ENCODE results near the gene HLA-C.
"Not testable (repeated sequence)": the region's sequence is repeated elsewhere in the genome, so short reads cannot be mapped to it uniquely, and the experiment has no call there.

HLA-C gene

DNA sequence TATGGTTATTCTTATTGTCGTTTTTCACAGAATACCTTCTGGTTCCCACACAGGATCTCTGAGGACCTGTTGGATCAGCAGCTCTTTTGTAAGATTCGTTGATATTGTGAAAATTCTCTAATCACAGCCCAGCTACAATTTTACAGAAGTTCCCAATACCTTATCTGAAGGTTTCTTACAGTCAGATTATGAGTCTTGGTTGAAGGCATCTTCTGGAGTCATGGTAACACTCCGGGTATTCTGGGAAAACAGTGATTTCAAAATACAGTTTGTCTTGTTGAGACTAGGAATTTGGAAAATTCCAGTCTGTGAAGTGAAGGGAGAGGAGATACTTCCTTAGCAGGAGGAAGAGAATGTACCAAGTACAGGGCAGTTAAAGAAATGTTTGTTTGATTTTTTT, 22.2 kb upstream of the HLA-C start:
- FAIRE-seq, result no peak
- no peak for DNase-seq (ENCODE audit: insufficient read length)
- TF ChIP-seq TAF1 (IDR thresholded peaks at IDR 0.05; ENCODE audit: borderline replicate concordance, low read depth, low read length), result no peak
- TF ChIP-seq POLR2A (IDR thresholded peaks at IDR 0.05; ENCODE audit: low read depth, low read length), result no peak
- no peak for TF ChIP-seq POLR2AphosphoS5 (IDR thresholded peaks at IDR 0.05; ENCODE audit: low read depth, low read length)

DNA sequence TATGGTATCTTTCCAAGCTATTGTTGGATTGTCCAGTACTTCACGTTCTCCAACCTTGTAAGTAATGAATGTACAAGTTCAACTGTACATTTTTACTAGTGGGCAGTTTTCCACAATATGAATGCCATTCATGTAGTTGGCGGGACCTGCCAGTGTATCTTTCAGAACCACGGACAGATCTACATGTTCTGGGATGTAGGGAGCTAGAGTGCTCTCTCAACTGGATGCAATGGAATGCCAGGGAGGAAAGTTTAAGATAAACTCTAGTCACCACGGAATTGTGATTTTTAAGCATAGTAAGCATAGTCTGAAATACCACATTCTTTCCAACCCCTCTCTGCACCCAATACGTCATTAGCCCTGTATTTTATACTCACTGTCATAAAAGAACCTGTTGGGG, 21.5 kb upstream of the HLA-C start:
- no peak for FAIRE-seq
- TF ChIP-seq POLR2A (IDR thresholded peaks at IDR 0.05; ENCODE audit: low read depth, low read length) (no peak), TAF1 (IDR thresholded peaks at IDR 0.05; ENCODE audit: borderline replicate concordance, low read depth, low read length) (no peak), POLR2AphosphoS5 (IDR thresholded peaks at IDR 0.05; ENCODE audit: low read depth, low read length) (no peak)
- DNase-seq (ENCODE audit: insufficient read length), result no peak

DNA sequence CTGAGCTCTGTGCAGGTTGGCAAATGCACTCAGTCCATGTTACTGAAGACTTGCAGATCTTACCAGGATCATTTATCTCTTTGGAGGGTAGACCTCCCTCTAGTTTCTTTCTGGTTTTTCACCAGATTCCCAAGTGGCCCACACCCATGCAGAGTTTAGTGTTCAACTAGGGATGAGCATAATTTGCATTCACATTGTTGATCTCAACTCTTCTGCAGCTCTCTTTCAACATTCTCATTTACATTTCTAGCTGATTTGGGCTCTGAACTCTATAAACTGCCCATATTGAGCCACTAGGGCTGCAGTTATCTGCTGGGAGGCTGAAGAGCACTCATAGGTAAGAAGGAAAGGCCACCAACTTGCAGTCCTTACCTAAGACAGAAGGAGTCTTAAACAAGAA, 17.9 kb upstream of the HLA-C start:
- no peak for TF ChIP-seq POLR2AphosphoS5 (IDR thresholded peaks at IDR 0.05; ENCODE audit: low read depth, low read length)
- no peak for TF ChIP-seq TAF1 (IDR thresholded peaks at IDR 0.05; ENCODE audit: borderline replicate concordance, low read depth, low read length)
- TF ChIP-seq POLR2A (IDR thresholded peaks at IDR 0.05; ENCODE audit: low read depth, low read length), result no peak
- FAIRE-seq, result no peak
- DNase-seq (ENCODE audit: insufficient read length), result no peak

DNA sequence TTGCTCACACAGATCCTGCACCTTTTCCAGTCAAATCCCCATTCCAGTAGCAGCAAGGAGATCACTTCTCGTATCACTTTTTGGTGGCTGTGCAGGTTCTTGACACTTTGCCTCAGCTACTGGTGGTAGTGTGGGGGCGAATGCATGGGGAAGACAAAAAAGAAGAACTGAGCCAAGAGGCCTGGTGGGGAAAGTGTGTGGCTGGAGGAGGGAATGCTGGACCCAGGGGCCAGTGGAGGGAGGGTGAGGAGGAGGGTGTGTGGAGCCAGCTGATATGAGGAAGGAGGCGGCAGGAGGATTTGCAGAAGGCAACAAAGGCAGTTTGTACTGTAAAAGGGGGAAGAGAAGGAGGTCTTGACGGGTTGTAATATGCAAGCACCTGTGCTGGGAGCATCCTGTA, 15.7 kb upstream of the HLA-C start:
- FAIRE-seq, result no peak
- TF ChIP-seq POLR2A (IDR thresholded peaks at IDR 0.05; ENCODE audit: low read depth, low read length) (no peak), TAF1 (IDR thresholded peaks at IDR 0.05; ENCODE audit: borderline replicate concordance, low read depth, low read length) (no peak), POLR2AphosphoS5 (IDR thresholded peaks at IDR 0.05; ENCODE audit: low read depth, low read length) (no peak)
- DNase-seq (ENCODE audit: insufficient read length), result no peak

DNA sequence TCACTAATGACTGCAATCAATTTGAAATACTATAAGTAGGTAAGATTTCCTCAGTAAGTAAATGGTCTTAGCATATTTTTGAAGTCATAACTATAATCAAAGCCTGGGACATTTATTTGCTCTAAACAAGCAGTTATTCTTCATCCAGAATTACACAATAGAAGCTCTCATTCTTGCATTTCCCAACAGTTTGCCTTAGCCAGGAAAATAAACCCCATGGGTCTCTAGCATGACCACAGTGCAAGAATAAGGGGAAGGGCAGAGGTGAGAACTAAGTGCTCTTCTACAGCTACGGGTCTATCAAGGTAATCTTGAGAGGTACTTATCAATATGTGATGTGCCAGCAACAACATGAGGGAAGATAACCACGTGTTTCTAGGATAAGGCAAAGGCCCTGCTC, 14.1 kb upstream of the HLA-C start:
- TF ChIP-seq POLR2AphosphoS5 (IDR thresholded peaks at IDR 0.05; ENCODE audit: low read depth, low read length) (no peak), TAF1 (IDR thresholded peaks at IDR 0.05; ENCODE audit: borderline replicate concordance, low read depth, low read length) (no peak), POLR2A (IDR thresholded peaks at IDR 0.05; ENCODE audit: low read depth, low read length) (no peak)
- FAIRE-seq, result no peak
- no peak for DNase-seq (ENCODE audit: insufficient read length)

- no peak for FAIRE-seq
- TF ChIP-seq TAF1 (IDR thresholded peaks at IDR 0.05; ENCODE audit: borderline replicate concordance, low read depth, low read length) (no peak), POLR2AphosphoS5 (IDR thresholded peaks at IDR 0.05; ENCODE audit: low read depth, low read length) (no peak), POLR2A (IDR thresholded peaks at IDR 0.05; ENCODE audit: low read depth, low read length) (no peak)
- DNase-seq (ENCODE audit: insufficient read length), result no peak
These were observed 13.6 kb upstream of the HLA-C start for GRCh38 chr6:31285486-31285885.

DNA sequence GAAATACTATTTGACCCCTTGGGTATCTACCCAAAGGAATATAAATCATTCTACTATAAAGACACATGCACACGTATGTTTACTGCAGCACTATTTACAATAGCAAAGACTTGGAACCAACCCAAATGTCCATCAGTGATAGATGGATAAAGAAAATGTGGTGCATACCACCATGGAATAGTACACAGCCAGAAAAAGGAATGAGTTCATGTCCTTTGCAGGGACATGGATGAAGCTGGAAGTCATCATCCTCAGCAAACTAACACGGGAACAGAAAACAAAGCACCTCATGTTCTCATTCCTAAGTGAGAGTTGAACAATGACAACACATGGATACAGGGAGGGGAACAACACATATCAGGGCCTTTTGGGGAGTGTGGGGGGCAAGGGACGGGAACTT, 7.8 kb upstream of the HLA-C start:
- FAIRE-seq; DNase-seq (ENCODE audit: insufficient read length): not testable (repeated sequence)

DNA sequence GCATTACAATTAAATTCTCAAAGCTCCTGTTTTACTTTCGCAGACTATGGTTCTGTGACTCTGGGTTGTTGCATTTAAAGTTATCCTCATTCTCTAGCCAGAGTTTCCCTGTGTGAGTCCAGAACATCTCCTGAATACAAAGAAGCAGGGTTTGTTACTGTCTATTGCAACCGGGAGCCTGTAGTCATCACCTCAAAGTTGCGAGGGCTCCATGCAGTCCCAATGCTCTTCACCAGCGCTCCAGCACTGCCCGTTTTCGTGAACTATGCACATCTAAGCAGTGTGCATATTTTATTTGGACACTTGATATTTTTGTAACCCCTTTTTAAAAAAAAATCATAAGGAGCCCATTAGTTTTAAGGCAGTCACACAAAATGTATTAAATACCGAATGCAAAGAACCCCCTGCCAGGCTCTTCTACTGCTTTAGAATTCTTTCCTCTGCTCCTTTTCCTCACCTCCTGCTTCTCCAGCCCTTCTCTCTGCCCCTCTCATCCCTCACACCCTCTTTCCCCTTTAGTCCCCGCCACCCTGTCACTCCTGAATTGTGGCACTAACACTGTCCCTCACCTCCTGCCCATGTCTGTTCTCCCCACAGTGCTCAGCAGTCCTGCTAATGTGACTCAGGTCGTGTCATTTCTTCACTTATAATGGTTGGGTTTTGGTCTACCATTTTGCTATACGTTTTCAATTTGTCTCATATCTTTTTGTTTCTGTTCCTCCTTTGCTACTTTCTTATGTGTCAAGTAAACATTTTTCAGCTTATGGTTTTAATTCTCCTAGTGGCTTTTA, 1.1 kb upstream of the HLA-C start:
- FAIRE-seq, result peak; percentile 97
- TF ChIP-seq TAF1 (IDR thresholded peaks at IDR 0.05; ENCODE audit: borderline replicate concordance, low read depth, low read length), result no peak
- no peak for TF ChIP-seq POLR2AphosphoS5 (IDR thresholded peaks at IDR 0.05; ENCODE audit: low read depth, low read length)
- peak; percentile 31; the same call in 1 of the 2 replicates for TF ChIP-seq POLR2A (IDR thresholded peaks at IDR 0.05; ENCODE audit: low read depth, low read length)
- no peak for DNase-seq (ENCODE audit: insufficient read length)

DNA sequence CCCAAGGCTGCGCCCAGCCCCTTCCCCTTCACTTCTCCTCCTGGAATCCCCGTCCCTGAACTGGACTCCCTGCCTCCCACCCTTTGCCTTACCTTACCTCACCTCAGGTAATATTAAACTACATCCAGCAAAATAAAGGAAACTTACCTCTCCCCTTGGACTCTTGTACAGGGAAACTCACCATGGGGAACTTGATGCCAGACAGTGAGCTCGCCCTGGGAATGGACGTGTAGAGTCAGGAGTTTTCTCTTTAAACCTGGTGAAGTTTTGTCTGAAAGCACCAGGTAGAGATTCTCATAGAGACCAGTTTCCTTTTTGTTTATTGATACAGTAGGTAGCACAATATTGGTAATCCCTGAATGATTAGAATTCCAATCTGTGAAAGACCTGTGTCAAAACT, 544 bp upstream of the HLA-C start:
- TF ChIP-seq POLR2A (IDR thresholded peaks at IDR 0.05; ENCODE audit: low read depth, low read length), result no peak
- no peak for TF ChIP-seq TAF1 (IDR thresholded peaks at IDR 0.05; ENCODE audit: borderline replicate concordance, low read depth, low read length)
- no peak for TF ChIP-seq POLR2AphosphoS5 (IDR thresholded peaks at IDR 0.05; ENCODE audit: low read depth, low read length)
- DNase-seq (ENCODE audit: insufficient read length) (no peak), FAIRE-seq (no peak)

- TF ChIP-seq POLR2A (IDR thresholded peaks at IDR 0.05; ENCODE audit: low read depth, low read length) (0 out of 2 replicates have a peak, but pooled peaks have one; percentile 7), TAF1 (IDR thresholded peaks at IDR 0.05; ENCODE audit: borderline replicate concordance, low read depth, low read length) (no peak), POLR2AphosphoS5 (IDR thresholded peaks at IDR 0.05; ENCODE audit: low read depth, low read length) (peak; percentile 21)
- DNase-seq (ENCODE audit: insufficient read length), result peak; percentile 25
- FAIRE-seq, result peak; percentile 72
These were observed 878 bp downstream of the HLA-C start for GRCh38 chr6:31270788-31271640.

- no peak for FAIRE-seq
These were observed 3.1 kb downstream of the HLA-C start for GRCh38 chr6:31268836-31269235.

GRCh38 chr6:31268369-31268765, 3.5 kb downstream of the HLA-C start:
- FAIRE-seq, result no peak
- DNase-seq (ENCODE audit: insufficient read length), result no peak
- TF ChIP-seq TAF1 (IDR thresholded peaks at IDR 0.05; ENCODE audit: borderline replicate concordance, low read depth, low read length) (no peak), POLR2A (IDR thresholded peaks at IDR 0.05; ENCODE audit: low read depth, low read length) (0 out of 2 replicates have a peak, but pooled peaks have one; percentile 40), POLR2AphosphoS5 (IDR thresholded peaks at IDR 0.05; ENCODE audit: low read depth, low read length) (peak; percentile 10; the same call in 1 of the 2 replicates)

More at GRCh38 chr6:31268836-31269235, 3.1 kb downstream of the HLA-C start:
- DNase-seq (ENCODE audit: insufficient read length), result no peak
- TF ChIP-seq POLR2A (IDR thresholded peaks at IDR 0.05; ENCODE audit: low read depth, low read length), result no peak
- no peak; the same call in 1 of the 2 replicates for TF ChIP-seq POLR2AphosphoS5 (IDR thresholded peaks at IDR 0.05; ENCODE audit: low read depth, low read length)
- no peak for TF ChIP-seq TAF1 (IDR thresholded peaks at IDR 0.05; ENCODE audit: borderline replicate concordance, low read depth, low read length)
